ENCODE results near the gene JUND.

DNA sequence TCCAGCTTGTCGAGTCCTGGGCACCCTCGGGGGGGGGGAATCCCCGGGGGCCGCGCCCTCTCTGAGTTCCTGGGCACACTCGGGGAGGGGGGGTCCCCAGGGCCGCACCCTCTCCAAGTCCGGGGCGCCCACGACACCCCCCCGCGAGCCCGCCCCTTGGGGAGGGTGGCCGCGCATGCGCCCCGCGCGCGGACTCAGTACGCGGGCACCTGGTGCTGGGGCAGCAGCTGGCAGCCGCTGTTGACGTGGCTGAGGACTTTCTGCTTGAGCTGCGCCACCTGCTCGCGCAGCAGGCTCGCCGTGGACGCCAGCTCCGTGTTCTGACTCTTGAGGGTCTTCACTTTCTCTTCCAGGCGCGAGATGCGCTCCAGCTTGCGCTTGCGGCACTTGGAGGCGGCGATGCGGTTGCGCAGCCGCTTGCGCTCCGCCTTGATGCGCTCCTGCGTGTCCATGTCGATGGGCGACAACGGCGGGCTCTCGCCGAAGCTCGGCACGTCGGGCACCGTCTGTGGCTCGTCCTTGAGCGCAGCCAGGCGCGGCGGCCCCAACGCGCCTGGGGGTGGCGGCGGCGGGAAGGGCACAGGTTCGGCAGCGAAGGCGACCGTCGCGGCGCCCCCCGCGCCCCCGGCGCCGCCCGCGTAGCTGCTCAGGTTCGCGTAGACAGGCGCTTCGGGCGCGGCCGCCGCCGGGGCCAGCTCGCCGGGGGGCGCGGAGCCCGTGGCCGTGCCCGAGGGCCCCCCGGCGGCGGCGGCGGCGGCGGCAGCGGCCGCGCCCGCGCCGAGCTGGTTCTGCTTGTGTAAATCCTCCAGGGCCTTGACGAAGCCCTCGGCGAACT lies 958 bp downstream of the JUND start:
- TF ChIP-seq, protein P1, sequence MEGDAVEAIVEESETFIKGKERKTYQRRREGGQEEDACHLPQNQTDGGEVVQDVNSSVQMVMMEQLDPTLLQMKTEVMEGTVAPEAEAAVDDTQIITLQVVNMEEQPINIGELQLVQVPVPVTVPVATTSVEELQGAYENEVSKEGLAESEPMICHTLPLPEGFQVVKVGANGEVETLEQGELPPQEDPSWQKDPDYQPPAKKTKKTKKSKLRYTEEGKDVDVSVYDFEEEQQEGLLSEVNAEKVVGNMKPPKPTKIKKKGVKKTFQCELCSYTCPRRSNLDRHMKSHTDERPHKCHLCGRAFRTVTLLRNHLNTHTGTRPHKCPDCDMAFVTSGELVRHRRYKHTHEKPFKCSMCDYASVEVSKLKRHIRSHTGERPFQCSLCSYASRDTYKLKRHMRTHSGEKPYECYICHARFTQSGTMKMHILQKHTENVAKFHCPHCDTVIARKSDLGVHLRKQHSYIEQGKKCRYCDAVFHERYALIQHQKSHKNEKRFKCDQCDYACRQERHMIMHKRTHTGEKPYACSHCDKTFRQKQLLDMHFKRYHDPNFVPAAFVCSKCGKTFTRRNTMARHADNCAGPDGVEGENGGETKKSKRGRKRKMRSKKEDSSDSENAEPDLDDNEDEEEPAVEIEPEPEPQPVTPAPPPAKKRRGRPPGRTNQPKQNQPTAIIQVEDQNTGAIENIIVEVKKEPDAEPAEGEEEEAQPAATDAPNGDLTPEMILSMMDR (IDR thresholded peaks at IDR 0.05; ENCODE audit: insufficient read depth, low read length, poor library complexity, severe bottlenecking), result no peak
- no peak for TF ChIP-seq EZH2phosphoT487 (conservative IDR thresholded peaks at IDR 0.05; ENCODE audit: low read length)

All from SU-DHL-6 (cell line).